MG63 (cell line): ENCODE data around the gene TTC22. TPM values are rescaled to one million over a fixed set of nuclear protein-coding genes. Genes with fewer than 3 reads are reported as not detected.
"Not testable (repeated sequence)": the region's sequence is repeated elsewhere in the genome, so short reads cannot be mapped to it uniquely, and the experiment has no call there.

ENCODE experiments used
- DNase-seq: peaks from one replicate; pipeline ENCODE4 v3.0.0-alpha.2; 2020
- H3K27me3 ChIP-seq: fragments of 250-450 bp; sonication (Bioruptor Pico); 2 replicates; pipeline ENCODE4 v1.5.1; 2020; ENCODE audit warnings: mild to moderate bottlenecking, moderate library complexity
- H3K36me3 ChIP-seq: fragments of 250-450 bp; sonication (Bioruptor Pico); 2 replicates; pipeline ENCODE4 v1.5.1; 2020; ENCODE audit warnings: mild to moderate bottlenecking, moderate library complexity
- H3K4me3 ChIP-seq: fragments of 250-450 bp; sonication (Bioruptor Pico); 2 replicates; pipeline ENCODE4 v1.5.1; 2020; ENCODE audit warnings: mild to moderate bottlenecking, moderate library complexity
- H3K9me3 ChIP-seq: fragments of 250-450 bp; sonication (Bioruptor Pico); 2 replicates; pipeline ENCODE4 v1.5.1; 2020; ENCODE audit warnings: mild to moderate bottlenecking, moderate library complexity
- total RNA-seq: library from RNA; depleted of rRNA; stranded (reverse); fragments of >200 nt; shearing (Covaris generic); gene quantifications from 2 replicates; pipeline ENCODE4 v1.2.3, GENCODE V29; 2014; ENCODE audit warnings: low replicate concordance

Gene TTC22
- total RNA-seq, 1 experiment from 2014 or later = not detected

DNA sequence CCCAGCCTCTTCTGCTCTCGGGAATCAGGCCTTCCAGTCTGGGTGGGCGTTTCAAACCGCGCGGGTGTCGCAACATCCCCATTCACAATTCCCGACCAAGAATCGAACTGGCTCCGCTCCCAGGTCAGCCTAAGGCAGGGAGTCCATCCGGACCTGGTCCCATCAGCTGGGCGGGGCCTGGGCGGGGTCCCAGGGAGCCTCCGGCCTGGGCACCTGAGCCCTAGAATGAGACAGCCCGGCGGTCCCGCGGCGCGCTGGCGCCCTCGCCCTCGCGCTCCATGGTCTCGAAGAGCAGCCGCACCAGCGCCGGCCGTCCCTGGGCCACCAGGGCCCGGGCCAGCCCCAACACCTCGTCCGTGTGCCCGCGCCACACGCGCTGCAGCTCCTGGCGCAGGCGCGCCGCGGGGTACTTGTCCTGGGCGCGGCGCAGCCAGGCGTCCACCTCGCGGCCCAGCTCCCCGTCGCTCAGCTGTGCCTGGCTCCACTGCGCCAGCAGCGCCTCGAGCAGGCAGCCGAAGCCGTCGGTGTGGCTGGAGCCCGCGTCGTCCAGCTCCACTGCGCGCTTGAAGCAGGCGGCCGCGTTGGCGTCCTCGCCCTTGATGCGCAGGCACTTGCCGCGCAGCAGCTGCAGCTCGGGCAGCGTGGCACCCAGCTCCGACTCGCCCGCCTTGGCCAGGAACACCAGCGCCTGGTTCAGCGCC is 19.9 kb downstream of the TTC22 start:
- H3K27me3 ChIP-seq = no peaks in the 10 kb centered on the region
- H3K9me3 ChIP-seq = no peaks in the 10 kb centered on the region
- no peak overlapping the region for H3K4me3 ChIP-seq
- no peak for DNase-seq
- no peaks in the 10 kb centered on the region for H3K36me3 ChIP-seq

DNA sequence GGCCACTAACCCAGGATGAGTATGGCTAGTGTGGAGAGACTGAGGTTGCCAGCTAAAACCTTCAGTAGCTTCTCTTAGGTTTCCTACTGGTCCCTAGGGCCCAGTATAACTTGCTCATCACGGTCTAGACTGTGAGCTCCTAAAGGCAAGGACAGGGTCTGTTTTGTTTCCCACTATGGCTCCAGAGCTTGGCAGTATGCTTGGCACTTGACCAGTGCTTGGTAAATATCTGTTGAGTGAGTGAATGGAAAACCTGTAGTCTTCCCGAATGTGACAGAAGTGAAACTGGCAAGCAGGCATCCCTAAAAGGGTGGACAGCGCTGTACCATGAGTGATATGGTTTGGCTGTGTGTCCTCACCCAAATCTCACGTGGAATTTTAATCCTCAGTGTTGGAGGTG is 23.7 kb downstream of the TTC22 start:
- H3K27me3 ChIP-seq = no peaks in the 10 kb centered on the region
- H3K9me3 ChIP-seq = no peaks in the 10 kb centered on the region
- no peaks in the 10 kb centered on the region for H3K36me3 ChIP-seq
- H3K4me3 ChIP-seq = no peak overlapping the region
- no peak for DNase-seq

DNA sequence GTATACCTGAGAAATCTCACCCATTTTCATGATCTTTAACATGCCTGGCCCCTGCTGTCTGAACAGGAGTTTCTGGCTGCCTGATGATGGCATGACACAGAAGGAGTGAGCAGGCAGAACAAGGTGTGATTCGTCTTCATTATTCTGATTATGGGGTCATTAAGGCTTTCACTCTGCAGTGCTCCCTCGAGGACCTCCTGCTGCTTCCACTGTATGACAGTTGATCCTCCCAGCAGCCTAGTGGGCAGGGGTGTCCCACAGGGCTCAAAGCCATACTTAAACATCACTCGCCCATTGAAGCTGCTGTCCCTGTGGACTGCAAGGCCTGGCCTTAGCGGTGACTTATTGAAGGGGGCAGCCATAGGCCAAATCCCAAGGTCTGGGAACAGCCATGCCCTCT is 24.1 kb downstream of the TTC22 start:
- Histone ChIP-seq H3K36me3 (no peaks in the 10 kb centered on the region), H3K27me3 (no peaks in the 10 kb centered on the region), H3K4me3 (no peak overlapping the region), H3K9me3 (no peaks in the 10 kb centered on the region)
- DNase-seq = no peak

DNA sequence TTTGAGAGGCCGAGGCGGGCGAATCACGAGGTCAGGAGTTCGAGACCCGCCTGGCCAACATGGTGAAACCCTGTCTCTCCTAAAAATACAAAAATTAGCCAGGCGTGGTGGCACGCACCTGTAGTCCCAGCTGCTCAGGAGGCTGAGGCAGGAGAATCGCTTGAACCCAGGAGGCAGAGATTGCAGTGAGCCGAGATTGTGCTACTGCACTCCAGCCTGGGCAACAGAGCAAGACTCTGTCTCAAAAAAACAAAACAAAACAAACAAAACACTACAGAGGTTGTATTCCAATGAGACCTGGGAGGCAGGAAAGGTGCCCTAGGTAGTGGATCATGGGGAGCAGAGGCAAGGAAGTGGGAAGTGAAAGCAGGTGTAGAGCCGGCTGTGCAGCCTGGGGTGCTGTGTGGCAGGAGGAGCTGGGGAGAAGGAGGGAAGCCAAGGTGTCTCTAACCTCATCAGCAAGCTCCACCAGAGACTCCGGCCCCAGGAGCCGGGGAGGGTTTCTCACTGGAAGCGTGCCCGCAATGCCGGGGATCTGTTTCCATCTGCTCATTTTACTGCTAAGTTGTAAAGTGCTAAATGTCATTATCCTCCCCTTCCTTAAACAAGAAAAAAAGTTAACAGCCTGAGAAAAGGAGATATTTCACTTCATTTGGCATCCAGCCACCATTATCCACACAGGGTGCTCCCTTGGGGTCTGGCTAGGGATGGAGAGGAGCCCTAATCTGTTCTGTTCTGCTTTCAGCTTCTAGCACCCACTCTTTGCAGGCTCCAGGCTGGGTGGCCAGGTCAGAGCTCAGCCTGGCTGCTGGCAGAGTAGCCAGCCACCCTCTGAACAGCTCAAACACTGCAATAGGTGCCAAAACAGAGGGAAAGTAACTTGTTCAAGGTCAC is 25.0 kb downstream of the TTC22 start:
- not testable (repeated sequence) for H3K4me3 ChIP-seq, H3K27me3 ChIP-seq, H3K9me3 ChIP-seq, DNase-seq, H3K36me3 ChIP-seq

DNA sequence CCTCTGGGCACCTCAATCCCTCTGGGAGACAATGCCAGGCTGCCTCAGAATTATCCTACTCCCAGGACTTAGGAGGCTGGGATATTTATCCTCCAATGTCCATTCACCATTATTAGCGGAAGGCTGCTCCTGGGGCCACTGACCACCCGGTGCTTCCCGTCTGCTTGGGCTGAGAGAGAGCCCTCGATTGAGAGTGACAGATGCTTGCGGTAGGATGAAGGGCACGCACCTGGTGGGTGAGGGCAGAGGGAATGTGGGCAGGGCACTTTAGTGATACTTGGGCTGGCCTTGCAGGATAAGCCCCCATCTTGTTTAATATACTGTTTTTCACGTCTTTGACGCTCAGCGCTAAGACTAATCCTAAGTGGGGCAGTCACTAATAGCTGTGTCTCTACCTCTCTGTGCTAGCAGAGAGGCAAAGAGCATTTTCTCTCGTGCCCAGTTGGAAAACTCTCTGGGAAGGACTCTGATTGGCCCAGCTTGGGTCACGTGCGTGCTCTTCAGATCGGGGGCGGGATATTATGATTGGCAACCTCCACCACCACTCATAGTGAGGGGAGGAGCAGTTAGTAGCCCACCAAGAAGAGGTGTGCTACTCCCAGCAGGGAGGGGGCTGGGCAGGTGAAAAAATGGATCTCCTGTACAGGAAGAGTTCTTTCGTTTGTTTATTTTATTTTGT is 26.2 kb downstream of the TTC22 start:
- no peaks in the 10 kb centered on the region for H3K9me3 ChIP-seq
- H3K4me3 ChIP-seq = no peak overlapping the region
- no peaks in the 10 kb centered on the region for H3K27me3 ChIP-seq
- no peaks in the 10 kb centered on the region for H3K36me3 ChIP-seq
- no peak for DNase-seq

DNA sequence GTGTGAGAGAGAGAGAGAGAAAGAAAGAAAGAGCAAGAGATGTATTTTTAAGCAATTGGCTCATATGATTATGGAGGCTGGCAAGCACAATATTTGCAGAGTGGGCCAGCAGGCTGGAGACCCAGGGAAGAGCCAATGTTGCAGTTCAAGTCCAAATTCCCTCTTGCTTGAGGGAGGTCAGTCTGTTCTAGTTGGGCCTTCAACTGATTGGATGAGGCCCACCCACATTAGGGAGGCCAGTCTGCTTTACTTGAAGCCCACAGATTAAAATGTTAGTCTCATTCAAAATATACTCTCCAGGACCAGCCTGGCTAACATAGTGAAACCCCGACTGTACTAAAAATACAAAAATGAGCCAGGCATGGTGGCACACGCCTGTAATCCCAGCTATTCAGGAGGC is 28.2 kb downstream of the TTC22 start:
- no peaks in the 10 kb centered on the region for H3K9me3 ChIP-seq
- no peak for DNase-seq

DNA sequence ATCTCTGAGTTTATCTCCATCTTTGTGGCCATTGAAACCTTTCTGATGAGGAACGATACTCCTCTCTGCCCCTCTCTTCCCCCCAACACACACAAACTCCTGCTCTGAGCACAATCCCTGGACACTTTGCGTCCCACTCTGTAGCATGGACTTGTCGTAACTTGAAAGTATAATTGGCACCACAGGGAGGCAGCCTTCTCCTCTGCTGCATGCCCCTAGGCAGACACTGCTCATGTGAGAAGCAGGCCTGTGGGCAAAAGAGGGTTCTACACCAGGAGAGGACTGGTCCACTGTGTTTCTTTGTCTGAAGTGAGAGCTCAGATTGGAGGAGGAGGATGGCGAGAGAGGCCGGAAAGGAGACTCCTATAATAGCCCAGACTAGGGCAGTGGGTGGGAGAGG is 33.0 kb downstream of the TTC22 start:
- H3K27me3 ChIP-seq = no peaks in the 10 kb centered on the region
- H3K4me3 ChIP-seq = no peak overlapping the region
- H3K9me3 ChIP-seq = no peaks in the 10 kb centered on the region
- H3K36me3 ChIP-seq = no peaks in the 10 kb centered on the region
- DNase-seq = no peak

More for the DNA sequence above, 28.2 kb downstream of the TTC22 start:
- Histone ChIP-seq H3K36me3 (no peaks in the 10 kb centered on the region), H3K4me3 (no peak overlapping the region), H3K27me3 (no peaks in the 10 kb centered on the region)

DNA sequence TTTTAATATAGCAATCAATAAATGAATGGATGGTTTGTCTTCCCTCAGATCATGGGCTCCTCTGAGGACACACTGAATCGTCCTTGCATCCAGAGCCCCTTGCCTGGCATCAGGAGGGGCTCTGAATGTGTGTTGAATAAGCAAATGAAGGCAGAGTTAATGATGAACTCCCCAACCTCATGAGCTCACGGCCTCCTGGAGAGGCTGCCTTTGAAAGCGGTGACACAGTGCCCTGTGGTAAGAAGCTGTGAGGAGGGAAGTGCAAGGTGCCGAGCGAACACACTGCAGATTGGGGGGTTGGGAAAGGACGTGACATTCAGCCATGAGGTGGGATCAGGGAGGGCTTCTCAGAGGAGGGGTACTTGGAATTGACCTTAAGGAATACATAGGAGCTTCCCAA is 33.6 kb downstream of the TTC22 start:
- DNase-seq = no peak
- no peaks in the 10 kb centered on the region for H3K36me3 ChIP-seq
- no peak overlapping the region for H3K4me3 ChIP-seq
- no peaks in the 10 kb centered on the region for H3K27me3 ChIP-seq
- no peaks in the 10 kb centered on the region for H3K9me3 ChIP-seq

DNA sequence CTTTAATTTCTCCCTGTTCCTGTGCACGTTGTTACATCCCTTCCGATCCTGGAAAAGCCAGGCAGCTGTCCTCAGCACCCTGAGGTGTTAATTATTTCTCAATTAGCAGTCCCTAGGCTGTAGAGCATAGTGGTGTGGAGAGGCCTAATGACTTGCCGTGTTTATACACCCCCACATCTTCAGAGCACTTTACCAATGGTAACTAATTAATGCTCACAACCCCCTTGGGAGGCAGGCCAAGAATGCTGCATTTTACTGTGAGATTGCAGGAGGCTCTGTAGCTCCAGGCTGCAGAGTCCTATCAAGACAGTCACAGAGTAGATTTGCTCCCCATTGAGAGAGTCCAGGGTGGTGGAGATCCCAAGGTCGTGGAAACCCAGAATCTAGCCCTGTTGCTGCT is 34.4 kb downstream of the TTC22 start:
- Histone ChIP-seq H3K9me3 (no peaks in the 10 kb centered on the region), H3K27me3 (no peaks in the 10 kb centered on the region), H3K4me3 (no peak overlapping the region), H3K36me3 (no peaks in the 10 kb centered on the region)
- no peak for DNase-seq

DNA sequence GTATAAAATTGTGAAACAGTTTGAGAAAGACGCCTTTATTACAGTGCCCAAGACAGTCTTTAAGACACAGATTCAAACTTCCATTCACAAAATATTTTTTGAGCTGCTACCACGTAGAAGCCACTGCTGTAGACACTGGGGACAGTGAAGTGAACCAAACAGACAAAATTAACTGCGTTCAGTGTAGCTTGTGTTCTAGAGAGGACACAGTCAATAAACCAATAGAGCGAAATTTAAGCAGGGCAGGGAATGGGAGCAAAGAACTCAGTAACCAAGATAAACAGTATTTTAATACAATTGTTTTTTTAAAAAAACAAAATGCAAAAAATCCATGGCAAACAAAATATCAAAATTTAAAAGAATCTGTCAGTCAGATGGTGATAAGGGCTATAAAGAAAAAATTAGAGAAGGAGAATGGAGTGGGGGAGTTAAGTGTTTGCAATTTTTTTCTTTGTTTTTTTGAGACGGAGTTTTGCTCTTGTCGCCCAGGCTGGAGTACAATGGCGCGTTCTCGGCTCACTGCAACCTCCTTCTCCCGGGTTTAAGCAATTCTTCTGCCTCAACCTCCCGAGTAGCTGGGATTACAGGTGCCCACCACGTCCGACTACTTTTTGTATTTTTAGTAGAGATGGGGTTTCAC is 36.1 kb downstream of the TTC22 start:
- no peaks in the 10 kb centered on the region for H3K36me3 ChIP-seq
- DNase-seq = no peak
- peak overlapping the region; percentile 72 for H3K4me3 ChIP-seq
- H3K9me3 ChIP-seq = no peaks in the 10 kb centered on the region
- no peaks in the 10 kb centered on the region for H3K27me3 ChIP-seq

DNA sequence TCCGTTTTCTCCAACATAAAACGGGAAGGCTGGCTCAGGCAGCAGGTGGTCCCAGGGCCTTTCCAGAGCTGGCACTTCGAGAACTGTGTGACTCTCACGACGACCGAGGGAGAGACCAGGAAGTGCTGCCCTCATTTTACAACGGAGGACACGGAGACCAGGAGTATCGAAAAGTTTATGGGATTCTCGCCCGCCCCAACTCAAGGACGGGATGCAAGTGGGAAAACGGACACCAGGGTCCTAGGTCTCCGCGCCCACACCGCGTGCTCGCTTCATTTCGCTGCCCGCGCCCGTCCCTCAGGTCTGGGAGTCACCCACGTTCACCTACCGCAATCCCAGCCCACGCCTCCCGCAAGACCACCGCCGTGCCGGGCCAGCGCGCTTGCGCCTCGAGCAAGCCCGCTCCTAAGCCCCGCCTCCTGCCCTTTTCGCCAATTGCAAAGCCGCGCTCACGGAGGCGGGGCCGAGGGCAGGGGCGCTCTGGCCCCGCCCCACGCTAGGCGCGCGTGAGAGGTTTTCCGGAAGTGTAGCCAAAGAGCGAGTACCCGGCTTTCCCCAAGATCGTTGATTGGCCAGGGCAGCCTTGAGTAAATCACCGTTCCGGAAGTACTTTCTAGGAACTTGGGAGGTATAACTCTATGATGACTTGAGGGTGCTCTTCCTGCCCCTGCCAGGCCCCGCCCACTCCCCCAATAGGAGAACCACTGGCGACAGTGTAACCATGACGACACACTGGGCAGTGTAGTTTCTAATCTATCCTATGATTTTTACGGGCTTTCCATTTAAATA is 36.8 kb downstream of the TTC22 start, which contains the start of gene PARS2:
PARS2 (minus strand) TSS at position 391 of the 789 bp plus-strand sequence. CDS start 5,362 bp downstream, outside the sequence.
- no peaks in the 10 kb centered on the region for H3K27me3 ChIP-seq
- H3K4me3 ChIP-seq = peak within 1 kb of the TSS; percentile 72
- DNase-seq = peak; percentile 95
- H3K9me3 ChIP-seq = no peaks in the 10 kb centered on the region
- no peaks in the 10 kb centered on the region for H3K36me3 ChIP-seq

DNA sequence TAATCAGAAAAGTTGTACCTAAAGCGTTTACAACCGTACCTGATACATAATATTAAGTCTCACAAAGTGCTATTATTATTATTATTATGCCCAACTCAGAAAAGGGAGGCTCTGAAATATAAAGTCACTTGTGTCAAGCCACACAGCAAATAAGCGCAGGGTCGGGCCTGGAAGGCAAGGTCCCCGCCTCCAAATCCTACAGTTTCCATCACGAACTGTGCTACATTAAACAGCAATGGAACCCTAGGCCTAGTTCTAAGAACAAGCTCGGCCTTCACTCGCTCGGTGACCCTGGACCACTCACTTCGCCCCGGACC is 37.3 kb downstream of the TTC22 start:
- DNase-seq = no peak
- H3K9me3 ChIP-seq = no peaks in the 10 kb centered on the region
- H3K27me3 ChIP-seq = no peaks in the 10 kb centered on the region
- no peaks in the 10 kb centered on the region for H3K36me3 ChIP-seq
- H3K4me3 ChIP-seq = peak overlapping the region; percentile 72

DNA sequence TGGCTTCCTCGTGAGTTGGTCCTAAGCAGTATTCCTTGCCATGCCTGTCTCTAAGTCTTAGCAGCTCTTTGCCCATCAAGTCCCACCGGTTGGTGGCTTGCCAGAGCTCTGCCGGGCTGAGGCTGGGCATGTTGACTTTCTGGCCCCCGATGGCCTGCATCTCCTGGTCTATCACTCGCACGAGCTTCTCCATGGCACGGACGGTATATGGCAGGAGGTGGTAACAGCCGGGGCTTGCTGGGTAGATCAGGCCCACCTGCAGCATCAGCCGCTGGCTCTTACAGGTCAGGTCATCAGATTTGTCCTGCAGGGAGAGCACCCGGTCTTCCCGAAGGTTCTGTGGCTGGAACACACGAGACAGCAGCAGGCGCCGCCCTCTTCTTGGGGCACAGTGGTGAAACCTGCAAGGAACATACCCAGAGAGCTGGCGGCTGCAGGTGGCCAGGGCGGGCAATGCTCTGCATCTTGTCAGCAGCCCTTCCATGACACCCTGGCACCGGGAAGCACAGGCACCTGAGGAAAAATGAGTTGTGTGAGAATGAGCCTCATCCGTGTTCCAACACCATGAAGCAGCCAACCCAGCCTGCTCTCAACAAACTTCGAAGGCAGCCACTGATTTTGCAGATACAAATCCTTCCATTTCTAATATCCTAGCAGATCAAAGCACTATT is 42.3 kb downstream of the TTC22 start:
- Histone ChIP-seq H3K27me3 (no peaks in the 10 kb centered on the region), H3K36me3 (peaks cover 4% of the 10 kb centered on the region; the same call in 1 of the 2 replicates), H3K4me3 (no peak overlapping the region), H3K9me3 (no peaks in the 10 kb centered on the region)
- no peak for DNase-seq

DNA sequence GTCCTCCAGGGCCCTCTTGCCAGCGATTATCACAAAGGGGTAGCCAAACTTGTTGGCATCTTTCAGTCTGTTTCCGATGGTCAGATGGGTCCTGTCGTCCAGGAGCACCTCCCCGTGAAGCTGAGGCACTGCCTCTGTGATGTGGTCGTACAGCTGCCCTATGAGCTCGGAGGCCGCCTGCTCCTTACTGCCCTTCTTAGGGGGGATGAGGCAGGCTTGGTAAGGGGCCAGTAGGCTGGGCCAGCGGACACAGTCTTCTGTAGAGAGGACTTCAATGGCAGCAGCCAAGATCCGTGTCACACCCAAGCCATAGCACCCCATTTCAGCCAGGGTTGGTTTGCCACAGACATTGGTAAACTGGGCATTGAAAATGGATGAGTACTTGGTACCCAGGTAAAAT is 43.3 kb downstream of the TTC22 start:
- no peak for DNase-seq
- Histone ChIP-seq H3K27me3 (no peaks in the 10 kb centered on the region), H3K9me3 (no peaks in the 10 kb centered on the region), H3K4me3 (no peak overlapping the region), H3K36me3 (peaks cover 4% of the 10 kb centered on the region; the same call in 1 of the 2 replicates)

DNA sequence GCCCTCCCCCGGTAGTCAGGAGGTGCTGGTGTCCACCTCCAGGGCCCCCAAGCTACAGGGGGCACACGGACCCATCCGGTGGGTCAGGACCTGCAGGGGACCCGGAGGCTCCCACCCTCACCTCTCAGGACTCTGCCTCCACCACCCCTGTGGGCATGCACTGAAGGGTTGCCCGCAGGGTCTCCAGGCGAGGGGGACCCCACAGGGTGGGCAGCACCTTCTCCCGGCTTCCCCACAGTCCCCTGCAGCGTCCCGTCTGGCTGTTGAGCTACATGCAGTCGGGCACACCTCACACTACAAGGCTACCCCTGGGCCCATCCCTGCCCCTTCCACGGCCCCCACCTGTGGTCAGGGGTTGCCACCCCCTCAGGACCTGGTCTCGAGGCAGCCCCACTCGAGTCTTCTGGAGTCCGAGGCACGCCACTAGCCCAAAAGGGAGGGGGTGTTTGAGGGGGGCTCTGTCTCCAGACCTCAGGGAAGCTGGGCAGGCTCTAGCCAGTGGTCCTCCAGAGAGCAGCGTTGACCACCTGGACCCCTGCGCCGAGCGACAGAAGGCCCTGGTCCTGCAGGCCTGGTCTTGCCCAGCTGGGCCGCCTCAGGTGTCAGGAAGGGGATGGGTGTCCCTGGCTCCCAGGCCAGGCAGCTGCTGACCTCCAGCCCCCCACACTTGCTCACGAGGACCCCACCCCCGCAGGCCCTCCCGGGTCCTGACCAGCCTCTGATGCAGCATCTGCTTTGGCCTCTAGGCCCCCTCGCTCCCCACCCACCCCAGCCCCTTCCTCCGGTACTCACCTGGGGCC is 46.4 kb downstream of the TTC22 start:
- H3K4me3 ChIP-seq = no peak overlapping the region
- no peak for DNase-seq
- peaks cover 4% of the 10 kb centered on the region; the same call in 1 of the 2 replicates for H3K36me3 ChIP-seq
- H3K27me3 ChIP-seq = no peaks in the 10 kb centered on the region
- H3K9me3 ChIP-seq = no peaks in the 10 kb centered on the region
